ENCODE results near the gene KCMF1.

Gene KCMF1

DNA sequence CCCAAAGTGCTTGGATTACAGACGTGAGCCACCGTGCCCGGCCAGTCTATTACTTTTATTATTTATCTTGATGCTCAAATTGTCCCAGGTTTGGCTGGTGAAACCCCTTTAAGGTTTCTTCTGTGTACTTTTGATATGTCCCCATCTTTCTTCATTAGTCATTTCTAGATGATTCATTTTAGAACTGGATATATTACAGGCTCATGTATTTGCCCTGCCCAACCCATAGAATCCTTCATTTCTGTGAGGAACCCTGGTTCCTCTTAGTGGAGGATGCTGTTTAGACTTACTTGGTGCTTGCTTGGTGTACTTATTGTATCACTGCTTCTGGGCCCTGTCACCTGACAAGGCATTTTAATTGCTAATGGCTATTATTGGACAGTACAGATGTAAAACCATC is 40.1 kb downstream of the KCMF1 start:
- no peak for DNase-seq
- Mint-ChIP-seq H3K27me3 (no peaks in the 10 kb centered on the region), H3K4me1 (peaks cover 71% of the 10 kb centered on the region), H3K4me3 (no peak overlapping the region), H3K27ac (no peak overlapping the region), H3K9me3 (peaks cover 2% of the 10 kb centered on the region), H3K36me3 (peaks cover 36% of the 10 kb centered on the region)
- CTCF ChIA-PET = interaction anchor here (0.6 to 1.6 kb wide), 4 partner anchors 24 to 142 kb away, joined by 3 to 5 read pairs (median 4); no protein-coding TSS in a partner anchor

- H3K4me3 Mint-ChIP-seq = no peak overlapping the region
- peaks cover 69% of the 10 kb centered on the region for H3K4me1 Mint-ChIP-seq
Measured at GRCh38 chr2:85011747-85012146, 40.8 kb downstream of the KCMF1 start.

GRCh38 chr2:85012431-85012830 is 41.5 kb downstream of the KCMF1 start:
- no peaks in the 10 kb centered on the region for H3K27me3 Mint-ChIP-seq
- peak overlapping the region; percentile 46 for H3K27ac Mint-ChIP-seq
- CTCF ChIA-PET = interaction anchor here (1.3 to 5.4 kb wide), 6 partner anchors 11 to 130 kb away, joined by 3 to 71 read pairs (median 4); no protein-coding TSS in a partner anchor
- H3K9me3 Mint-ChIP-seq = no peaks in the 10 kb centered on the region
- H3K4me3 Mint-ChIP-seq = no peak overlapping the region
- peaks cover 29% of the 10 kb centered on the region for H3K36me3 Mint-ChIP-seq
- no peak for DNase-seq
- H3K4me1 Mint-ChIP-seq = peaks cover 66% of the 10 kb centered on the region

More at GRCh38 chr2:85011747-85012146, 40.8 kb downstream of the KCMF1 start:
- Mint-ChIP-seq H3K27ac (peak overlapping the region; percentile 42), H3K9me3 (peaks cover 2% of the 10 kb centered on the region), H3K27me3 (no peaks in the 10 kb centered on the region), H3K36me3 (peaks cover 34% of the 10 kb centered on the region)
- CTCF ChIA-PET = interaction anchor here (0.6 to 5.4 kb wide), 4 partner anchors 42 to 143 kb away, joined by 3 to 71 read pairs (median 4); no protein-coding TSS in a partner anchor
- no peak for DNase-seq

DNA sequence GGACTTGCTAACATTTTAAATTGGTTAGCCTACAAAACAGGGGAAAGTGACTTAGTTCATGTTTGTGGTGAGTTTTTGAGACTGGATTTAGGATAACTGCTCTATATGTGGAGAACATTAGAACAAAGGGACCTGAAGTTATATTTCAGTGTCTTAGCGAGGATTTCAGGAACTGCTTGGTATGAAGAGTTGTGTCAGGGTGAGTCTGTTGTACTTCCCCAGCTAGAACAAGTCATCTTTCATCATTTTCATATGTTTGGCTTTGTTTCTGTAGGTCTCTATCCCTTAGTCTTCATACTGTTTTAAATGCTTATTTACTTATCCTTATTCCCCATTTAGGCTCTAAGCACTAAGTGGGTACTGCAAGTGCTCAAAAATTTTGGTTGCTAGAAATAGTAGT is 41.9 kb downstream of the KCMF1 start:
- CTCF ChIA-PET = interaction anchor here (1.3 to 5.4 kb wide), 5 partner anchors 11 to 130 kb away, joined by 3 to 71 read pairs (median 5); no protein-coding TSS in a partner anchor
- Mint-ChIP-seq H3K9me3 (no peaks in the 10 kb centered on the region), H3K27ac (no peak overlapping the region), H3K36me3 (peaks cover 28% of the 10 kb centered on the region), H3K4me3 (no peak overlapping the region), H3K4me1 (peaks cover 69% of the 10 kb centered on the region), H3K27me3 (no peaks in the 10 kb centered on the region)
- DNase-seq = no peak

- DNase-seq = no peak
- H3K36me3 Mint-ChIP-seq = peaks cover 18% of the 10 kb centered on the region
- no peaks in the 10 kb centered on the region for H3K9me3 Mint-ChIP-seq
- no peaks in the 10 kb centered on the region for H3K27me3 Mint-ChIP-seq
- peaks cover 59% of the 10 kb centered on the region for H3K4me1 Mint-ChIP-seq
- H3K27ac Mint-ChIP-seq = peak overlapping the region; percentile 24
- CTCF ChIA-PET = interaction anchor here (0.7 to 5.4 kb wide), 14 partner anchors 10 to 284 kb away, joined by 3 to 71 read pairs (median 4); no protein-coding TSS in a partner anchor
- no peak overlapping the region for H3K4me3 Mint-ChIP-seq
Measured at GRCh38 chr2:85015653-85016360, 44.8 kb downstream of the KCMF1 start.

DNA sequence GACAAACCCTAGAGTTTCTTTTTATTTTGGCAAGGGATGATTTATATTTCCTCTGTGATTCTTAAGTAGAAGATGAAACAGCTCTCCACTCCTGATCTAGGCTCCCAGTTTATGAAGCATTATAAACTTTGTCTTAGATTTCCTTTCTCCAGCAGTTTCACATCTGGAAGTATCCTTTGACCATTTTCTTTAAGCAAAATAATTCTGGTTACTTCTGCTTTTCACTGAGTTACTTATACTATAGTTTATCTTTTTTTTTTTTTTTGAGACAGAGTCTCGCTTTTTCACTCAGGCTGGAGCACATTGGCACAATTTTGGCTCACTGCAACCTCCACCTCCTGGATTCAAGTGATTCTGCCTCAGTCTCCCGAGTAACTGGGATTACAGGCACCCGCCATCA is 45.5 kb downstream of the KCMF1 start:
- CTCF ChIA-PET = interaction anchor here (0.7 to 5.4 kb wide), 6 partner anchors 16 to 282 kb away, joined by 3 to 71 read pairs (median 6); no protein-coding TSS in a partner anchor
- DNase-seq = no peak
- no peak overlapping the region for H3K4me3 Mint-ChIP-seq
- H3K27me3 Mint-ChIP-seq = no peaks in the 10 kb centered on the region
- H3K36me3 Mint-ChIP-seq = peaks cover 11% of the 10 kb centered on the region
- no peak overlapping the region for H3K27ac Mint-ChIP-seq
- peaks cover 53% of the 10 kb centered on the region for H3K4me1 Mint-ChIP-seq
- no peaks in the 10 kb centered on the region for H3K9me3 Mint-ChIP-seq

- peaks cover 45% of the 10 kb centered on the region for H3K4me1 Mint-ChIP-seq
- no peak overlapping the region for H3K4me3 Mint-ChIP-seq
- H3K9me3 Mint-ChIP-seq = no peaks in the 10 kb centered on the region
- CTCF ChIA-PET = interaction anchor here (0.7 to 2.4 kb wide), 21 partner anchors 11 to 283 kb away, joined by 3 to 9 read pairs (median 4); no protein-coding TSS in a partner anchor
- no peaks in the 10 kb centered on the region for H3K27me3 Mint-ChIP-seq
- peaks cover 10% of the 10 kb centered on the region for H3K36me3 Mint-ChIP-seq
- DNase-seq = no peak
- peak overlapping the region; percentile 58 for H3K27ac Mint-ChIP-seq
Measured at GRCh38 chr2:85017411-85018048, 46.6 kb downstream of the KCMF1 start.

GRCh38 chr2:85018049-85018447 is 47.1 kb downstream of the KCMF1 start:
- Mint-ChIP-seq H3K36me3 (peaks cover 13% of the 10 kb centered on the region), H3K27ac (peak overlapping the region; percentile 58), H3K4me1 (peaks cover 40% of the 10 kb centered on the region), H3K9me3 (no peaks in the 10 kb centered on the region), H3K4me3 (no peak overlapping the region), H3K27me3 (no peaks in the 10 kb centered on the region)
- DNase-seq = no peak
- CTCF ChIA-PET = interaction anchor here (0.7 to 2.4 kb wide), 19 partner anchors 11 to 282 kb away, joined by 3 to 9 read pairs (median 4); no protein-coding TSS in a partner anchor

- Mint-ChIP-seq H3K4me1 (peaks cover 31% of the 10 kb centered on the region), H3K9me3 (no peaks in the 10 kb centered on the region), H3K27ac (no peak overlapping the region), H3K4me3 (no peak overlapping the region), H3K27me3 (no peaks in the 10 kb centered on the region), H3K36me3 (peaks cover 19% of the 10 kb centered on the region)
- no peak for DNase-seq
- CTCF ChIA-PET = interaction anchor here (0.7 to 1.3 kb wide), 4 partner anchors 8 to 266 kb away, joined by 3 to 6 read pairs (median 4); no protein-coding TSS in a partner anchor
Measured at GRCh38 chr2:85019121-85019520, 48.2 kb downstream of the KCMF1 start.

DNA sequence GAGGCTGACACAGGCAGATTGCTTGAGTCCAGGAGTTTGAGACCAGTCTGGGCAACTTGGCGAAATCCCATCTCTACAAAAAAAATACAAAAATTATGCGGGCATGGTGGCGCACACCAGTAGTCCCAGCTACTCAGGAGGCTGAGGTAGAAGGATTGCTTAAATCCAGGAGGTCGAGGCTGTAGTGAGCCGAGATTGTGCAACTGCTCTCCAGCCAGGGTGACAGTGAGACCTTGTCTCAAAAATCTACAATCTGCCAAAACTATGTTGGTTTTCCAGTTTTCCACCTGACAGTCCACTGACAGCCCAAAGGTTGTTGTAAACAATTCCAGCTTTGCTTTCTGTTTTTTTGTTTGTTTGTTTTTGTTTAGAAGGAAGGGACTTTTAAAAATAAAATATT is 51.3 kb downstream of the KCMF1 start:
- Mint-ChIP-seq H3K4me3 (no peak overlapping the region), H3K4me1 (peaks cover 17% of the 10 kb centered on the region), H3K36me3 (peaks cover 23% of the 10 kb centered on the region), H3K9me3 (no peaks in the 10 kb centered on the region), H3K27me3 (no peaks in the 10 kb centered on the region), H3K27ac (no peak overlapping the region)
- no peak for DNase-seq
- CTCF ChIA-PET = no interaction called here

GRCh38 chr2:85024372-85025047 is 53.5 kb downstream of the KCMF1 start:
- Mint-ChIP-seq H3K4me1 (peaks cover 7% of the 10 kb centered on the region), H3K4me3 (no peak overlapping the region), H3K36me3 (peaks cover 36% of the 10 kb centered on the region), H3K27me3 (no peaks in the 10 kb centered on the region), H3K27ac (no peak overlapping the region), H3K9me3 (no peaks in the 10 kb centered on the region)
- CTCF ChIA-PET = no interaction called here
- no peak for DNase-seq

DNA sequence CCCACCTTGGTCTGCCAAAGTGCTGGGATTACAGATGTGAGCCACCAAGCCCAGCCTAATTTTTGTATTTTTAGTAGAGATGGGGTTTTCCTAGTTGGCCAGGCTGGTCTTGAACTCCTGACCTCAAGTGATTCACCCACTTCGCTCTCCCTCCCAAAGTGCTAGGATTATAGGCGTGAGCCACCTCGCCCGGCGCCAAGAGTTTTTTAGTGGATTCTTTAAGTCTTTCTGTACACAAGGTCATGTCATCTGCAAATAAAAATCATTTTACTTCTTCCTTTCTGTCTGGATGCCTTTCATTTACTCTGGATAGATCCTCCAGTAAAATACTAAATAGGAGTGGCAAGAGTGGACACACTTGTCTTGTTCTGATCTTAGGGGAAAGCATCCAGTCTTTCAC is 61.7 kb downstream of the KCMF1 start:
- CTCF ChIA-PET = no interaction called here
- Mint-ChIP-seq H3K27me3 (no peaks in the 10 kb centered on the region), H3K9me3 (no peaks in the 10 kb centered on the region), H3K4me3 (no peak overlapping the region), H3K36me3 (peaks cover 57% of the 10 kb centered on the region), H3K27ac (no peak overlapping the region), H3K4me1 (peaks cover 6% of the 10 kb centered on the region)
- DNase-seq = no peak

DNA sequence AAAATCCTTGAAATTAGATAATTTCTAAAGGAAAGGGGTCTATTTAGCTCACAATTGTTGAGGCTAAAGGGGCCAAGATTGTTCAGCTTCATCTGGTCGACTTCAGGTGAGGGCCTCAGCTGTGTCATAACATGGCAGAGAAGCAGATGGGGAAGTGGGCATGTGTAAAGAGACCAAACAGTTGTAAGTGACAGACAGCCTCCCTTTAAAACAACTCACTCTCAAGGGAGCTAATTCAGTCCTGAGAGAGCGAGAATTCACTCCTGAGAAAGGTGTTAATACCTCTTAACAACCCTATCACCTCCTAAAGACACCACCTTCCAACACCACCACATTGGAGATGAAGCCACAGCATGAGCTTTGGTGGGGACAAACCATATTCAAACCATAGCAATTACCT is 62.4 kb downstream of the KCMF1 start:
- CTCF ChIA-PET = no interaction called here
- DNase-seq = no peak
- H3K4me3 Mint-ChIP-seq = no peak overlapping the region
- no peaks in the 10 kb centered on the region for H3K27me3 Mint-ChIP-seq
- peaks cover 54% of the 10 kb centered on the region for H3K36me3 Mint-ChIP-seq
- H3K27ac Mint-ChIP-seq = no peak overlapping the region
- peaks cover 6% of the 10 kb centered on the region for H3K4me1 Mint-ChIP-seq
- H3K9me3 Mint-ChIP-seq = no peaks in the 10 kb centered on the region

GRCh38 chr2:85034158-85034557 is 63.2 kb downstream of the KCMF1 start:
- Mint-ChIP-seq H3K27ac (no peak overlapping the region), H3K36me3 (peaks cover 52% of the 10 kb centered on the region), H3K4me3 (no peak overlapping the region), H3K4me1 (peaks cover 6% of the 10 kb centered on the region), H3K27me3 (no peaks in the 10 kb centered on the region), H3K9me3 (no peaks in the 10 kb centered on the region)
- DNase-seq = no peak
- CTCF ChIA-PET = interaction anchor here (1.0 kb wide), 1 partner anchor 32 kb away, joined by 3 read pairs; no protein-coding TSS in a partner anchor
